HepG2 (cell line): ENCODE data around the gene NEIL1. TPM values are rescaled to one million over a fixed set of nuclear protein-coding genes. Genes with fewer than 3 reads are reported as not detected.

Experiments
- BRD4 ChIP-seq: sonication (generic); formaldehyde crosslinking; IDR thresholded peaks from 2 replicates; pipeline ENCODE4 v1.4.0; 2020; ENCODE audit warnings: missing genetic modification reagents
- FOXA3 ChIP-seq: IDR thresholded peaks from 2 replicates; pipeline ENCODE4 v1.6.1; 2016; ENCODE audit warnings: missing genetic modification reagents, missing compliant biosample characterization
- HNRNPLL ChIP-seq: fragments of 200-400 bp; formaldehyde crosslinking; IDR thresholded peaks from 2 replicates; pipeline ENCODE4 v1.6.1; 2017; ENCODE audit warnings: mild to moderate bottlenecking, low read depth, low read length; ENCODE audit not compliant: poor library complexity, severe bottlenecking
- MAZ ChIP-seq, 2 experiments: sonication (generic) in 1 of 2; formaldehyde crosslinking in 1 of 2; IDR thresholded peaks; 2 replicates each; pipeline versions ENCODE4 v1.5.0 to v1.6.1; 2012 to 2020; ENCODE audit warnings: low read depth in 2 of 2, mild to moderate bottlenecking in 2 of 2, borderline replicate concordance in 1 of 2, improper control_type of control experiment in 1 of 2, low read length in 1 of 2, missing genetic modification reagents in 1 of 2, moderate library complexity in 1 of 2
- PLRG1 ChIP-seq: fragments of 450-650 bp; conservative IDR thresholded peaks from 2 replicates; pipeline ENCODE4 v1.6.1; 2016
- SETDB1 ChIP-seq: sonication (generic); formaldehyde crosslinking; IDR thresholded peaks from 2 replicates; pipeline ENCODE4 v1.5.1; 2020; ENCODE audit warnings: missing genetic modification reagents, mild to moderate bottlenecking, borderline replicate concordance
- SOX6 ChIP-seq, 2 experiments: fragments of 450-650 bp in 1 of 2; sonication (generic) in 1 of 2; formaldehyde crosslinking in 1 of 2; IDR thresholded peaks; 2 replicates each; pipeline versions ENCODE4 v1.4.0 to v1.6.1; 2017 to 2020; ENCODE audit warnings: antibody characterized with exemption in 1 of 2, mild to moderate bottlenecking in 1 of 2, missing genetic modification reagents in 1 of 2
- SP140L ChIP-seq: sonication (generic); formaldehyde crosslinking; IDR thresholded peaks from 2 replicates; pipeline ENCODE4 v1.4.0; 2020; ENCODE audit warnings: missing genetic modification reagents, borderline replicate concordance
- XBP1 ChIP-seq: sonication (generic); formaldehyde crosslinking; IDR thresholded peaks from 2 replicates; pipeline ENCODE4 v1.5.0; 2020; ENCODE audit warnings: missing genetic modification reagents
- ZBTB20 ChIP-seq: sonication (generic); formaldehyde crosslinking; IDR thresholded peaks from 2 replicates; pipeline ENCODE4 v1.8.1; 2023; ENCODE audit warnings: missing genetic modification reagents, low read depth, mild to moderate bottlenecking, borderline replicate concordance
- ZNF121 ChIP-seq: sonication (generic); formaldehyde crosslinking; IDR thresholded peaks from 2 replicates; pipeline ENCODE4 v1.5.0; 2020; ENCODE audit warnings: mild to moderate bottlenecking, missing genetic modification reagents
- ZNF30 ChIP-seq: sonication (generic); formaldehyde crosslinking; IDR thresholded peaks from 2 replicates; pipeline ENCODE4 v1.5.0; 2020; ENCODE audit warnings: mild to moderate bottlenecking, missing genetic modification reagents
- ZNF570 ChIP-seq: sonication (generic); formaldehyde crosslinking; IDR thresholded peaks from 2 replicates; pipeline ENCODE4 v1.4.0; 2020; ENCODE audit warnings: mild to moderate bottlenecking, missing genetic modification reagents, borderline replicate concordance
- ZNF747 ChIP-seq: sonication (generic); formaldehyde crosslinking; IDR thresholded peaks from 2 replicates; pipeline ENCODE4 v1.8.1; 2023; ENCODE audit warnings: missing genetic modification reagents, mild to moderate bottlenecking, borderline replicate concordance
- ZNF761 ChIP-seq: sonication (generic); formaldehyde crosslinking; conservative IDR thresholded peaks from 2 replicates; pipeline ENCODE4 v1.4.0; 2020; ENCODE audit warnings: mild to moderate bottlenecking, missing genetic modification reagents
- ZNF775 ChIP-seq: sonication (generic); formaldehyde crosslinking; IDR thresholded peaks from 2 replicates; pipeline ENCODE4 v1.4.0; 2020; ENCODE audit warnings: missing genetic modification reagents, mild to moderate bottlenecking, moderate library complexity, borderline replicate concordance
- ZNF883 ChIP-seq: sonication (generic); formaldehyde crosslinking; IDR thresholded peaks from 2 replicates; pipeline ENCODE4 v1.5.1; 2020; ENCODE audit warnings: mild to moderate bottlenecking, missing genetic modification reagents; ENCODE audit errors: not compliant biosample characterization
- polyA plus RNA-seq, 8 experiments: library from polyadenylated mRNA; depleted of rRNA in 3 of 8; stranded (reverse) in 7 of 8; unstranded in 1 of 8; fragments of >200 nt; fragmentation: Illumina TruSeq in 4 of 8; extraction: Trizol in 4 of 8; gene quantifications; 2 replicates each; pipeline versions ENCODE4 v1.2.1 to v1.2.3, GENCODE V29; 2011 to 2016; ENCODE audit warnings: low read depth in 4 of 8, missing spikeins in 1 of 8, mixed read lengths in 1 of 8; ENCODE audit not compliant: insufficient read depth in 1 of 8
- total RNA-seq, 5 experiments: library from RNA; depleted of rRNA; stranded (reverse); fragments of >200 nt; fragmentation: Illumina TruSeq; extraction: Trizol; gene quantifications; 2 replicates each; pipeline ENCODE4 v1.2.3, GENCODE V29; 2016; ENCODE audit warnings: low read depth in 1 of 5
- TF ChIP-seq, protein P1 (sequence below): IDR thresholded peaks from 2 replicates; pipeline ENCODE4 v1.6.1; 2016; ENCODE audit warnings: control low read depth
- TF ChIP-seq, protein P2 (sequence below): sonication (generic); formaldehyde crosslinking; IDR thresholded peaks from 2 replicates; pipeline ENCODE4 v1.8.0; 2022; ENCODE audit warnings: mild to moderate bottlenecking, missing genetic modification reagents, borderline replicate concordance
- TF ChIP-seq, protein P3 (sequence below), 2 experiments: sonication (generic) in 1 of 2; formaldehyde crosslinking in 1 of 2; IDR thresholded peaks; 2 replicates each; pipeline versions ENCODE4 v1.5.1 to v1.6.1; 2011 to 2020; ENCODE audit warnings: borderline replicate concordance in 1 of 2, low read depth in 1 of 2, low read length in 1 of 2, mild to moderate bottlenecking in 1 of 2, missing genetic modification reagents in 1 of 2, moderate library complexity in 1 of 2
- TF ChIP-seq, protein P4 (sequence below): sonication (generic); formaldehyde crosslinking; IDR thresholded peaks from 2 replicates; pipeline ENCODE4 v1.4.0; 2020; ENCODE audit warnings: missing genetic modification reagents
- TF ChIP-seq, protein P5 (sequence below): sonication (generic); formaldehyde crosslinking; IDR thresholded peaks from 2 replicates; pipeline ENCODE4 v1.5.0; 2020; ENCODE audit warnings: missing genetic modification reagents

Gene NEIL1
- total and polyA plus RNA-seq, 2 of the 13 experiments (the other 11 are each of a cell fraction or from before 2014, with no cell fraction given): 10.4 to 15.5 TPM

DNA sequence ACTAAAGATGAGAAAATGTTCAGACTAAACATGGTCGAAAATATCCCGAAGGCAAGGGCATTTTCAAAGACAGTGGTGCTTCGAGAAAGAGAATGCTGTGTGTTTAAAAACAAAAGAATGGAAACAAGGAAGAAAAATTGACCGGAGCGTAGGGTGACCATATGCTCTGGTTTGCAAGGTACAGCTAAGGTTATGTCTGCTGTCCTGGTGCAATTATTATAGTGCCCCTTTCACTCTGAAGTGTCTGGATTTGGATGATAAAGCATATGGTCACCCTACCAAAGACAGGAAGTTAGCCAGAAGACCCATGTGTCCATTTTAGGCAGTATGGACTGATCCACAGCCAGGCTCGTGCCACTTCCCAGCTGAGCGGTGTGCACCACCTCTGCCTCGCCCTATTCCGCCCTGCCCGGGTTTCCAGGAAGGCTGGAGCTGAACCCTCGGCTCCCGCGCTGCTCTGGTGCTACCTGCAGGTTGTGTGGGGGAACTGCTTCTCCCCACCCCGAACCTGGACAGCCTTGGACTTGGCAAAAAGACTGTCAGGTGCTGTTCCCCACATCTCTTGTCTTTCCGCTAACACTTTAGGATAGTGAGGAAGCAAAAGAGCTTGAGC, 39.0 kb upstream of the NEIL1 start (continued):
- TF ChIP-seq, protein P1, sequence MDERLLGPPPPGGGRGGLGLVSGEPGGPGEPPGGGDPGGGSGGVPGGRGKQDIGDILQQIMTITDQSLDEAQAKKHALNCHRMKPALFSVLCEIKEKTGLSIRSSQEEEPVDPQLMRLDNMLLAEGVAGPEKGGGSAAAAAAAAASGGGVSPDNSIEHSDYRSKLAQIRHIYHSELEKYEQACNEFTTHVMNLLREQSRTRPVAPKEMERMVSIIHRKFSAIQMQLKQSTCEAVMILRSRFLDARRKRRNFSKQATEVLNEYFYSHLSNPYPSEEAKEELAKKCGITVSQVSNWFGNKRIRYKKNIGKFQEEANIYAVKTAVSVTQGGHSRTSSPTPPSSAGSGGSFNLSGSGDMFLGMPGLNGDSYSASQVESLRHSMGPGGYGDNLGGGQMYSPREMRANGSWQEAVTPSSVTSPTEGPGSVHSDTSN (CRISPR knock-in tag): no peak
- TF ChIP-seq, protein P2, sequence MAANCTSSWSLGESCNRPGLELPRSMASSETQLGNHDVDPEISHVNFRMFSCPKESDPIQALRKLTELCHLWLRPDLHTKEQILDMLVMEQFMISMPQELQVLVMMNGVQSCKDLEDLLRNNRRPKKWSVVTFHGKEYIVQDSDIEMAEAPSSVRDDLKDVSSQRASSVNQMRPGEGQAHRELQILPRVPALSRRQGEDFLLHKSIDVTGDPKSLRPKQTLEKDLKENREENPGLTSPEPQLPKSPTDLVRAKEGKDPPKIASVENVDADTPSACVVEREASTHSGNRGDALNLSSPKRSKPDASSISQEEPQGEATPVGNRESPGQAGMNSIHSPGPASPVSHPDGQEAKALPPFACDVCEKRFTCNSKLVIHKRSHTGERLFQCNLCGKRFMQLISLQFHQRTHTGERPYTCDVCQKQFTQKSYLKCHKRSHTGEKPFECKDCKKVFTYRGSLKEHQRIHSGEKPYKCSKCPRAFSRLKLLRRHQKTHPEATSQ (CRISPR knock-in tag): no peak
- 0 out of 2 replicates have a peak, but pooled peaks have one; percentile 37 for TF ChIP-seq BRD4 (CRISPR knock-in tag)
- 0 out of 2 replicates have a peak, but pooled peaks have one; percentile 40 for TF ChIP-seq ZNF761 (CRISPR knock-in tag)
- TF ChIP-seq HNRNPLL: no peak
- no peak for TF ChIP-seq ZNF775 (CRISPR knock-in tag)
- TF ChIP-seq FOXA3 (CRISPR knock-in tag): no peak
- TF ChIP-seq, protein P3, sequence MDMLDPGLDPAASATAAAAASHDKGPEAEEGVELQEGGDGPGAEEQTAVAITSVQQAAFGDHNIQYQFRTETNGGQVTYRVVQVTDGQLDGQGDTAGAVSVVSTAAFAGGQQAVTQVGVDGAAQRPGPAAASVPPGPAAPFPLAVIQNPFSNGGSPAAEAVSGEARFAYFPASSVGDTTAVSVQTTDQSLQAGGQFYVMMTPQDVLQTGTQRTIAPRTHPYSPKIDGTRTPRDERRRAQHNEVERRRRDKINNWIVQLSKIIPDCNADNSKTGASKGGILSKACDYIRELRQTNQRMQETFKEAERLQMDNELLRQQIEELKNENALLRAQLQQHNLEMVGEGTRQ (IDR thresholded peaks at IDR 0.05; ENCODE audit: low read depth, low read length): no peak
- TF ChIP-seq, protein P3 (CRISPR knock-in tag; IDR thresholded peaks at IDR 0.05; ENCODE audit: borderline replicate concordance): no peak
- TF ChIP-seq, protein P4, sequence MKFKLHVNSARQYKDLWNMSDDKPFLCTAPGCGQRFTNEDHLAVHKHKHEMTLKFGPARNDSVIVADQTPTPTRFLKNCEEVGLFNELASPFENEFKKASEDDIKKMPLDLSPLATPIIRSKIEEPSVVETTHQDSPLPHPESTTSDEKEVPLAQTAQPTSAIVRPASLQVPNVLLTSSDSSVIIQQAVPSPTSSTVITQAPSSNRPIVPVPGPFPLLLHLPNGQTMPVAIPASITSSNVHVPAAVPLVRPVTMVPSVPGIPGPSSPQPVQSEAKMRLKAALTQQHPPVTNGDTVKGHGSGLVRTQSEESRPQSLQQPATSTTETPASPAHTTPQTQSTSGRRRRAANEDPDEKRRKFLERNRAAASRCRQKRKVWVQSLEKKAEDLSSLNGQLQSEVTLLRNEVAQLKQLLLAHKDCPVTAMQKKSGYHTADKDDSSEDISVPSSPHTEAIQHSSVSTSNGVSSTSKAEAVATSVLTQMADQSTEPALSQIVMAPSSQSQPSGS: no peak
- TF ChIP-seq ZBTB20 (CRISPR knock-in tag): no peak
- TF ChIP-seq PLRG1: no peak
- no peak for TF ChIP-seq ZNF121 (CRISPR knock-in tag)
- TF ChIP-seq SETDB1 (CRISPR knock-in tag): no peak
- no peak for TF ChIP-seq SP140L
- no peak for TF ChIP-seq XBP1 (CRISPR knock-in tag)
- no peak for TF ChIP-seq ZNF747 (CRISPR knock-in tag)
- no peak for TF ChIP-seq ZNF30 (CRISPR knock-in tag)
- no peak for TF ChIP-seq ZNF883 (CRISPR knock-in tag)
- TF ChIP-seq MAZ (IDR thresholded peaks at IDR 0.05; ENCODE audit: borderline replicate concordance, low read depth, low read length): no peak
- no peak for TF ChIP-seq MAZ (CRISPR knock-in tag; IDR thresholded peaks at IDR 0.05; ENCODE audit: low read depth)
- TF ChIP-seq, protein P5, sequence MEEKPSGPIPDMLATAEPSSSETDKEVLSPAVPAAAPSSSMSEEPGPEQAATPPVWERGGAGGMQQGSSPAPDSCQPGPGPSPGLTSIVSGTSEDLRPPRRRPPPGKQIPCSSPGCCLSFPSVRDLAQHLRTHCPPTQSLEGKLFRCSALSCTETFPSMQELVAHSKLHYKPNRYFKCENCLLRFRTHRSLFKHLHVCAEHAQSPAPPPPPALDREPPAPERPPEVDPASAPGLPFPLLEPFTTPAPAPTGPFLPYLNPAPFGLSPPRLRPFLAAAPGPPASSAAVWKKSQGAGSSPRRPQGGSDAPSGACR (CRISPR knock-in tag): no peak
- TF ChIP-seq ZNF570 (CRISPR knock-in tag): no peak
- no peak for TF ChIP-seq SOX6 (IDR thresholded peaks at IDR 0.05)
- no peak for TF ChIP-seq SOX6 (CRISPR knock-in tag; IDR thresholded peaks at IDR 0.05)
